NB4 (cell line): Measurements from ENCODE around the gene NHS.

ENCODE experiments used
- POLR2A ChIP-seq: IDR thresholded peaks from 2 replicates; pipeline ENCODE4 v1.6.1; 2011; ENCODE audit warnings: mild to moderate bottlenecking; ENCODE audit not compliant: insufficient read length; ENCODE audit errors: extremely low read depth
- TF ChIP-seq, protein P1 (sequence below): IDR thresholded peaks from one replicate; pipeline ENCODE4 v1.5.1; 2012; ENCODE audit warnings: low read depth, low read length

DNA sequence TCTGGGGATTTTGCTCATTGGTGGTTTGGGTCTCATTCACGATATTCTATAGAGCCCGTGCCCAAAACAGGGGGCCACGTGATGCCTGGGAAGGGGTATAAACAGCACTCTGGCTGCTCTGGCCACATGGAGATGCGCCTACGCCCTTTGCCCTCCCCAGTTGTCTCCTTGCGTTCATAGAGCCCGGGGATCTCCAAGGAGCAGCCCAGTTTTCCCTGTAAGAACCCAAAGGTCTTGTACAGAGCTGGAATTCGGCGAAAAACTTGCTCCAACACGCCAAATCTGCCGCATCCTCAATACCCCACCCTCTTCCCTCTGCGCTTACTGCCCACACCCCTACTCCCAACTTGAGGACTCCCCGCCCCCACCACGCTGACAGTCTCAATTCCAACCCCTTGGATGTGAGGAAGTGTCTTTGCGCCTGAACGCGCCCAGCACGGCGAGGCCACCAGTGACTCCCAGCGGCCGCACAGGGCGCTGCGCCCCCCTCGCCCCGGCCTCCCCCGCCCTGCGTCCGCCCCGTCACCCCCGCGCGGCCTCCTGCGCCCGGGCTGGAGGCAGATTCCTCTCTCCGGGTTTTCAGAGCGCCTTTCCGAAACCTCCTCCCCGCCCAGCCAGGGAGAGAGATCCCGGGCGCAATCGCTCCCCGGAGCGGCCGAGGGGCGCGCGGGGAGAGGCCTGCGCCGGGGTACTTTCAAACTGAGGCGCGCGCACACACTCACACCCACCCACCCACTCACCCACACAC is at the start of gene NHS:
- TF ChIP-seq, protein P1, sequence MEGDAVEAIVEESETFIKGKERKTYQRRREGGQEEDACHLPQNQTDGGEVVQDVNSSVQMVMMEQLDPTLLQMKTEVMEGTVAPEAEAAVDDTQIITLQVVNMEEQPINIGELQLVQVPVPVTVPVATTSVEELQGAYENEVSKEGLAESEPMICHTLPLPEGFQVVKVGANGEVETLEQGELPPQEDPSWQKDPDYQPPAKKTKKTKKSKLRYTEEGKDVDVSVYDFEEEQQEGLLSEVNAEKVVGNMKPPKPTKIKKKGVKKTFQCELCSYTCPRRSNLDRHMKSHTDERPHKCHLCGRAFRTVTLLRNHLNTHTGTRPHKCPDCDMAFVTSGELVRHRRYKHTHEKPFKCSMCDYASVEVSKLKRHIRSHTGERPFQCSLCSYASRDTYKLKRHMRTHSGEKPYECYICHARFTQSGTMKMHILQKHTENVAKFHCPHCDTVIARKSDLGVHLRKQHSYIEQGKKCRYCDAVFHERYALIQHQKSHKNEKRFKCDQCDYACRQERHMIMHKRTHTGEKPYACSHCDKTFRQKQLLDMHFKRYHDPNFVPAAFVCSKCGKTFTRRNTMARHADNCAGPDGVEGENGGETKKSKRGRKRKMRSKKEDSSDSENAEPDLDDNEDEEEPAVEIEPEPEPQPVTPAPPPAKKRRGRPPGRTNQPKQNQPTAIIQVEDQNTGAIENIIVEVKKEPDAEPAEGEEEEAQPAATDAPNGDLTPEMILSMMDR = no peak
- TF ChIP-seq POLR2A = no peak
